ENCODE measurements around the gene UCHL5. TPM values are rescaled to one million over a fixed set of nuclear protein-coding genes. Genes with fewer than 3 reads are reported as not detected.
A peak's percentile ranks its signal among the peaks of the same experiment; 100 is the strongest.

The UCHL5 gene
- total and polyA plus RNA-seq, 4 donors = 14.5 to 29.7 (median 21.6) TPM

DNA sequence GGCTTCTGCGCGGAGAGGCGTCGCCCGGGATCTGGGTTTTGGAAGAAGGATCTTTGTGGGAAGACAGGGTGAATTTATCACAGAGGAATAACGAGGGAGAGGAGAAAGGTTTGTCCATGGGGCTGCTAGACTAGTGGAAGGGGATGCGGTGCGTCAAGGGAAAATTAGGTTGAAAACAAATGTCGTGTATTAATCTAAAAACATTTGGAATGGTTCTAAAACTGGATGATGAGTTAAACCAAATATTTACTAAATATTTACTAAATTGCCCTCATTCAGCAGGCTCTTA, 899 bp upstream of the UCHL5 start:
- no peaks in the 10 kb centered on the region for H3K27me3 ChIP-seq (ENCODE audit: control insufficient read depth in 4 of 4, insufficient read depth in 4 of 4, low read length in 3 of 4)
- peak overlapping the region; percentile 94 to 97 for H3K9ac ChIP-seq (ENCODE audit: low read depth in 1 of 2, low read length in 2 of 2)
- H3K36me3 ChIP-seq (ENCODE audit: control insufficient read depth in 4 of 4, insufficient read depth in 3 of 4, low read depth in 1 of 4, low read length in 3 of 4) = no peaks in the 10 kb centered on the region
- TF ChIP-seq FOXA1 (IDR thresholded peaks at IDR 0.05) (no peak), SP1 (IDR thresholded peaks at IDR 0.05) (no peak), YY1 (IDR thresholded peaks at IDR 0.05) (no peak), EGR1 (IDR thresholded peaks at IDR 0.05; ENCODE audit: low read depth in 2 of 2) (no peak), RAD21 (IDR thresholded peaks at IDR 0.05) (peak in 1 of 2 donors; percentile 40), RXRA (IDR thresholded peaks at IDR 0.05) (no peak)
- H3K4me3 ChIP-seq (ENCODE audit: low read depth in 1 of 3, low read length in 3 of 3) = peak overlapping the region; percentile 85 to 96 (median 90)
- DNase-seq (ENCODE audit: low spot score) = no peak
- peak overlapping the region; percentile 94 to 98 for H3K27ac ChIP-seq (ENCODE audit: low read depth in 1 of 2, low read length in 2 of 2)
- no peaks in the 10 kb centered on the region for H3K9me3 ChIP-seq (ENCODE audit: control insufficient read depth in 4 of 4, low read length in 3 of 4)
- under 1% methylated on average over 9 of the region's 9 CpGs for WGBS
- peaks cover 6 to 27% (median 17%) of the 10 kb centered on the region in 4 donors for H3K4me1 ChIP-seq (ENCODE audit: control insufficient read depth in 4 of 4, insufficient read depth in 4 of 4, low read length in 3 of 4)

DNA sequence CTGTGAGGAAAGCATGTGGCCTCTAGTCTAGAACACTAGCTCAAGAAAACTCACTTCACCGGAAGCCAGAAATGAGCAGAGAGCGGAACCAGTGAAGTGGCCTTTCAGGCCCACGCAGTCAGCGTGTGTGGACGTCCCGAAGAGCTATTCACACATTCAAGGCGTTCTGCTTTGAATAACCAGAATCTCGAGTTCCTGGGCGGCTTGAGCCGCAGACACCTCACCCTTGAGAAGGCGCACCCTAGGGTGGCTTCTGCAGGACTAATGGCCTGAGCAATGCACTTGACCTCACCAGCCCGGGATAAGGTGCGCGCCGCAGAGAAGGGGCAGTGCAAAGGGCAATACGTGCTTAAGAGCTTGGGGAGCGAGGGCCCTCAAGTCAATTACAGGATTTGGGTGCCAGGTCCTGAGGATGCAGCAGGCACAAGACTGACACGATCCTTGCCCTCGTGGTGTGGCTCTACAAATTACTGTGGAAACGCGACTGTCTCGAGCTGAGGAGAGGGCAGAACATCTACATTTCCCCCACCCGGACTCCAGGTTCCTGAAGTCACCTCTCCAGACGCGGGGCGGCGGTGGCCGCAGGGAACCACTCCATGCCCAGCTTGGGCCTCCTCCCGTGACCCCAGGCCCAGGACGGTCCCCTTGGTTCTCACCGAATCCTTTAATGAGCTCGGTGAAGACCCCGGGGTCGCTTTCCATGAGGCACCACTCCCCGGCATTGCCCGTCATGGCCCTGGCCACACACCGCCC, 455 bp downstream of the UCHL5 start:
- Histone ChIP-seq H3K4me1 (ENCODE audit: control insufficient read depth in 4 of 4, insufficient read depth in 4 of 4, low read length in 3 of 4) (peaks cover 6 to 27% (median 17%) of the 10 kb centered on the region in 4 donors), H3K9ac (ENCODE audit: low read depth in 1 of 2, low read length in 2 of 2) (peak overlapping the region; percentile 87 to 97), H3K27me3 (ENCODE audit: control insufficient read depth in 4 of 4, insufficient read depth in 4 of 4, low read length in 3 of 4) (no peaks in the 10 kb centered on the region), H3K4me3 (ENCODE audit: low read depth in 1 of 3, low read length in 3 of 3) (peak overlapping the region; percentile 85 to 94 (median 89)), H3K9me3 (ENCODE audit: control insufficient read depth in 4 of 4, low read length in 3 of 4) (no peaks in the 10 kb centered on the region), H3K27ac (ENCODE audit: low read depth in 1 of 2, low read length in 2 of 2) (peak overlapping the region; percentile 94 to 98), H3K36me3 (ENCODE audit: control insufficient read depth in 4 of 4, insufficient read depth in 3 of 4, low read depth in 1 of 4, low read length in 3 of 4) (no peaks in the 10 kb centered on the region)
- peak in 1 of 2 donors; percentile 9 for TF ChIP-seq HNF4A (conservative IDR thresholded peaks at IDR 0.05)
- TF ChIP-seq, protein P1, sequence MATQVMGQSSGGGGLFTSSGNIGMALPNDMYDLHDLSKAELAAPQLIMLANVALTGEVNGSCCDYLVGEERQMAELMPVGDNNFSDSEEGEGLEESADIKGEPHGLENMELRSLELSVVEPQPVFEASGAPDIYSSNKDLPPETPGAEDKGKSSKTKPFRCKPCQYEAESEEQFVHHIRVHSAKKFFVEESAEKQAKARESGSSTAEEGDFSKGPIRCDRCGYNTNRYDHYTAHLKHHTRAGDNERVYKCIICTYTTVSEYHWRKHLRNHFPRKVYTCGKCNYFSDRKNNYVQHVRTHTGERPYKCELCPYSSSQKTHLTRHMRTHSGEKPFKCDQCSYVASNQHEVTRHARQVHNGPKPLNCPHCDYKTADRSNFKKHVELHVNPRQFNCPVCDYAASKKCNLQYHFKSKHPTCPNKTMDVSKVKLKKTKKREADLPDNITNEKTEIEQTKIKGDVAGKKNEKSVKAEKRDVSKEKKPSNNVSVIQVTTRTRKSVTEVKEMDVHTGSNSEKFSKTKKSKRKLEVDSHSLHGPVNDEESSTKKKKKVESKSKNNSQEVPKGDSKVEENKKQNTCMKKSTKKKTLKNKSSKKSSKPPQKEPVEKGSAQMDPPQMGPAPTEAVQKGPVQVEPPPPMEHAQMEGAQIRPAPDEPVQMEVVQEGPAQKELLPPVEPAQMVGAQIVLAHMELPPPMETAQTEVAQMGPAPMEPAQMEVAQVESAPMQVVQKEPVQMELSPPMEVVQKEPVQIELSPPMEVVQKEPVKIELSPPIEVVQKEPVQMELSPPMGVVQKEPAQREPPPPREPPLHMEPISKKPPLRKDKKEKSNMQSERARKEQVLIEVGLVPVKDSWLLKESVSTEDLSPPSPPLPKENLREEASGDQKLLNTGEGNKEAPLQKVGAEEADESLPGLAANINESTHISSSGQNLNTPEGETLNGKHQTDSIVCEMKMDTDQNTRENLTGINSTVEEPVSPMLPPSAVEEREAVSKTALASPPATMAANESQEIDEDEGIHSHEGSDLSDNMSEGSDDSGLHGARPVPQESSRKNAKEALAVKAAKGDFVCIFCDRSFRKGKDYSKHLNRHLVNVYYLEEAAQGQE (IDR thresholded peaks at IDR 0.05) = no peak
- TF ChIP-seq GABPA (IDR thresholded peaks at IDR 0.05 in 1 of 2, conservative IDR thresholded peaks at IDR 0.05 in 1 of 2) = peak in 1 of 2 donors; percentile 23
- TF ChIP-seq, protein P2, sequence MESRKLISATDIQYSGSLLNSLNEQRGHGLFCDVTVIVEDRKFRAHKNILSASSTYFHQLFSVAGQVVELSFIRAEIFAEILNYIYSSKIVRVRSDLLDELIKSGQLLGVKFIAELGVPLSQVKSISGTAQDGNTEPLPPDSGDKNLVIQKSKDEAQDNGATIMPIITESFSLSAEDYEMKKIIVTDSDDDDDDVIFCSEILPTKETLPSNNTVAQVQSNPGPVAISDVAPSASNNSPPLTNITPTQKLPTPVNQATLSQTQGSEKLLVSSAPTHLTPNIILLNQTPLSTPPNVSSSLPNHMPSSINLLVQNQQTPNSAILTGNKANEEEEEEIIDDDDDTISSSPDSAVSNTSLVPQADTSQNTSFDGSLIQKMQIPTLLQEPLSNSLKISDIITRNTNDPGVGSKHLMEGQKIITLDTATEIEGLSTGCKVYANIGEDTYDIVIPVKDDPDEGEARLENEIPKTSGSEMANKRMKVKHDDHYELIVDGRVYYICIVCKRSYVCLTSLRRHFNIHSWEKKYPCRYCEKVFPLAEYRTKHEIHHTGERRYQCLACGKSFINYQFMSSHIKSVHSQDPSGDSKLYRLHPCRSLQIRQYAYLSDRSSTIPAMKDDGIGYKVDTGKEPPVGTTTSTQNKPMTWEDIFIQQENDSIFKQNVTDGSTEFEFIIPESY (IDR thresholded peaks at IDR 0.05) = no peak
- TF ChIP-seq FOXA2 (IDR thresholded peaks at IDR 0.05) = no peak
- TF ChIP-seq RAD21 (IDR thresholded peaks at IDR 0.05) = no peak
- under 1% methylated on average over 37 of the region's 37 CpGs for WGBS
- DNase-seq (ENCODE audit: low spot score) = peak; percentile 63

DNA sequence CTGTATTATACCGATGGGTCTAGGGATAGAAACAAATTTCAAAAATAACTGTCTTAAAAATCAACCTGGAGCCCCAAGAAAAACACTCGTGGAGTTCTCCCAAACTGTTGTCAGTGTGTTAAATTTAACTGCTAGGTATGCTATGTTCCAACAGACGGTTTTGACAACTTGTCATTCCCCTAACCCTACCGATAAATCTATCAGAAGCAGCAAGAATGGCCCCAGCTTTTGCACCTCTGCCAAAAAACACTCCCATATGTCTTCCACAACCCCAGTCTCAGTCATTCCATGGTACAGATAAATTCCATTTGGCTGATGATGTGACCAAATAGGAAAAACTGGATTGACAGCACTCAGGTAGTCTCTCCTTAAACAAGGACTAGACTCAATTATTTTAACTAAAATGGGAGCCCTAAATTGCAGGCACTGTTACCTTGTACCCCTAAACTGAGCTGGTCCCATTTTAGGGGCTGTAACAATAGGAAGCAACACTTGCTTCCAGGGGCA, 4.9 kb downstream of the UCHL5 start:
- Histone ChIP-seq H3K27ac (ENCODE audit: low read depth in 1 of 2, low read length in 2 of 2) (no peak overlapping the region), H3K4me3 (ENCODE audit: low read depth in 1 of 3, low read length in 3 of 3) (no peak overlapping the region), H3K36me3 (ENCODE audit: control insufficient read depth in 4 of 4, insufficient read depth in 3 of 4, low read depth in 1 of 4, low read length in 3 of 4) (peaks cover 0 to 8% (median 2%) of the 10 kb centered on the region in 4 donors), H3K9ac (ENCODE audit: low read depth in 1 of 2, low read length in 2 of 2) (no peak overlapping the region), H3K4me1 (ENCODE audit: control insufficient read depth in 4 of 4, insufficient read depth in 4 of 4, low read length in 3 of 4) (peaks cover 0 to 14% (median 8%) of the 10 kb centered on the region in 4 donors), H3K27me3 (ENCODE audit: control insufficient read depth in 4 of 4, insufficient read depth in 4 of 4, low read length in 3 of 4) (no peaks in the 10 kb centered on the region), H3K9me3 (ENCODE audit: control insufficient read depth in 4 of 4, low read length in 3 of 4) (no peaks in the 10 kb centered on the region)
- 94% methylated on average over 4 of the region's 4 CpGs for WGBS
- no peak for DNase-seq (ENCODE audit: low spot score)
- no peak for TF ChIP-seq NR2F2 (IDR thresholded peaks at IDR 0.05)
- TF ChIP-seq, protein P3, sequence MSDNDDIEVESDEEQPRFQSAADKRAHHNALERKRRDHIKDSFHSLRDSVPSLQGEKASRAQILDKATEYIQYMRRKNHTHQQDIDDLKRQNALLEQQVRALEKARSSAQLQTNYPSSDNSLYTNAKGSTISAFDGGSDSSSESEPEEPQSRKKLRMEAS (IDR thresholded peaks at IDR 0.05) = no peak
- TF ChIP-seq TAF1 (conservative IDR thresholded peaks at IDR 0.05) = no peak
- TF ChIP-seq, protein P4, sequence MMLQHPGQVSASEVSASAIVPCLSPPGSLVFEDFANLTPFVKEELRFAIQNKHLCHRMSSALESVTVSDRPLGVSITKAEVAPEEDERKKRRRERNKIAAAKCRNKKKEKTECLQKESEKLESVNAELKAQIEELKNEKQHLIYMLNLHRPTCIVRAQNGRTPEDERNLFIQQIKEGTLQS (IDR thresholded peaks at IDR 0.05) = no peak
- TF ChIP-seq, protein P5, sequence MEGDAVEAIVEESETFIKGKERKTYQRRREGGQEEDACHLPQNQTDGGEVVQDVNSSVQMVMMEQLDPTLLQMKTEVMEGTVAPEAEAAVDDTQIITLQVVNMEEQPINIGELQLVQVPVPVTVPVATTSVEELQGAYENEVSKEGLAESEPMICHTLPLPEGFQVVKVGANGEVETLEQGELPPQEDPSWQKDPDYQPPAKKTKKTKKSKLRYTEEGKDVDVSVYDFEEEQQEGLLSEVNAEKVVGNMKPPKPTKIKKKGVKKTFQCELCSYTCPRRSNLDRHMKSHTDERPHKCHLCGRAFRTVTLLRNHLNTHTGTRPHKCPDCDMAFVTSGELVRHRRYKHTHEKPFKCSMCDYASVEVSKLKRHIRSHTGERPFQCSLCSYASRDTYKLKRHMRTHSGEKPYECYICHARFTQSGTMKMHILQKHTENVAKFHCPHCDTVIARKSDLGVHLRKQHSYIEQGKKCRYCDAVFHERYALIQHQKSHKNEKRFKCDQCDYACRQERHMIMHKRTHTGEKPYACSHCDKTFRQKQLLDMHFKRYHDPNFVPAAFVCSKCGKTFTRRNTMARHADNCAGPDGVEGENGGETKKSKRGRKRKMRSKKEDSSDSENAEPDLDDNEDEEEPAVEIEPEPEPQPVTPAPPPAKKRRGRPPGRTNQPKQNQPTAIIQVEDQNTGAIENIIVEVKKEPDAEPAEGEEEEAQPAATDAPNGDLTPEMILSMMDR (IDR thresholded peaks at IDR 0.05; ENCODE audit: low read depth, low read length, missing input control) = no peak
